Measurements from ENCODE around the gene ARHGEF7. TPM values are rescaled to one million over a fixed set of nuclear protein-coding genes. Genes with fewer than 3 reads are reported as not detected.
A peak's percentile ranks its signal among the peaks of the same experiment; 100 is the strongest.
"Not testable (repeated sequence)": the region's sequence is repeated elsewhere in the genome, so short reads cannot be mapped to it uniquely, and the experiment has no call there.

ARHGEF7 gene
- total RNA-seq, 1 experiment from 2014 or later, result 41.5 TPM

DNA sequence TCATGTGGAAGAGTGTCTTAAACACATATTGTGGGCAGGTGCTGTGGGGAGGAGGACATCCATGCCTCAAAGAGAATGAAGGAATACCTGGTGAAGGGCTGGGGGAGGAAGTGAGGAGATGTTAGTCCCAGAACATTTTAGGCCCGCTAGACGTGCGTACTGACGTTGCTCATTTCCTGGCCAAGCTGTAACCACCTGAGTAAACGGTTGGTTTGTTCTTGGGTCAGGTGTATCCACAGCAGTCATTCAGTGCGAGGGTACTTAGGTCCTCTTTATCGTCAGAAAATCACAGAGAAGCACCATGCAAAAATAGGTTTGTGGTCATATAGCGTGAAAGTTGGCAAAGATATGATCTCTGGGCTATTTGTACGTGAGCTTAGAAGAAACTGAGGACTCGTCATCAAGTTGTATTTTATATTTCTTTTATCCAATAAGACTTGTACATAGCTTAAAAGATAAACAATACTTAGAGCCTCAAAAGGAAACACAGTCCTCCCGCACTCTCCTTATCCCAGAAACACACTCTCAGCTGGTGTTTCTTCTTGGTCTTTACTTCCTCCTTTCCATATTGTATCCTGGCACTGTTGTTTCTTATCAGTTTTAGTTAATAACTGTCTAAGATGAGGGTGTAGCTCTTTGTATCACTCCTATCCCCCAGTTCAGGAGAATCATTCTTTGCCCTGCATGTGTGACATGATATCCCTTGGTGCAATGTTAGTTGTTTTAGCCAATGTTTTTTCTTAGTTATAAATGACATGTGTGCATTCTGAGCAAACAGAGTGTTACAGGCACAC, 52.0 kb downstream of the ARHGEF7 start:
- DNase-seq (ENCODE audit: low spot score), result no peak

DNA sequence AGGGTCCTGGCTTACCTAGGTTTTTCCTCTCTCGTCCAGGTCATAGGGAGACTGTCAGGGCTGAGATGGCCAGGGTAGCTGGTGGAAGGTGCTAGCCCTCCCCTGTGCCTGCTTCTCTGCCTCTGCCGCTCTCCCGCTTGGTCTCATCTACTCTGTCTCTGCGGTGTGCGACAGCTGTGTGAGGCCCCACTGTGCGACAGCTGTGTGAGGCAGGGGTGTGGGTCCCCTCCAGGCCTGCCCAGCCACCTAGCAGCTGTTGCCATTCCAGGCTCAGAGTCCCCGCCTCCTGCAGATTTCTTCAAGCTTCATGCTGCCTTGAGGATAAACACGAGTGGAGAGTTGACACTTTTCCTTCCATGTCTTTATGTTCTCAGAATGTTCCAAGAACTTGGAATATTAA, 53.0 kb downstream of the ARHGEF7 start:
- DNase-seq (ENCODE audit: low spot score), result no peak

DNA sequence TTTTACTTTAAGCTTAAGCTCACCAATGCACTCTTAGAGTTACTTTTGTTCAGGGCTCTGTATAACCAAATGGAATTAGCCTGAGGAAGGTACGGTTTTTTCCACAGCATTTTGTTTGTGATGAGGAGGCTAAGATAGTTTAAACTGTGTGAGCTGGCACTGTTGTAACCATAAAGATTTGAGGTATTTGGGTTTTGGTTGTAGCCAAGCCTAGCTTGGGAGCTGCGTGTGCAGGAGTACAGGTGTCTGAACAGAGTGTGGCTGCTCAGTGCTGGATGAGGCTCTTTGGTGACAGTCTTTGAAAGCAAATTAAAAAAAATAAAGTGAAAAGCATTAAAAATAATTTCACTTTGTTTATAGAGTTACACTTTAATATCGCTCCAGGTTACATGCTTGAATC, 56.0 kb downstream of the ARHGEF7 start:
- no peak for DNase-seq (ENCODE audit: low spot score)

DNA sequence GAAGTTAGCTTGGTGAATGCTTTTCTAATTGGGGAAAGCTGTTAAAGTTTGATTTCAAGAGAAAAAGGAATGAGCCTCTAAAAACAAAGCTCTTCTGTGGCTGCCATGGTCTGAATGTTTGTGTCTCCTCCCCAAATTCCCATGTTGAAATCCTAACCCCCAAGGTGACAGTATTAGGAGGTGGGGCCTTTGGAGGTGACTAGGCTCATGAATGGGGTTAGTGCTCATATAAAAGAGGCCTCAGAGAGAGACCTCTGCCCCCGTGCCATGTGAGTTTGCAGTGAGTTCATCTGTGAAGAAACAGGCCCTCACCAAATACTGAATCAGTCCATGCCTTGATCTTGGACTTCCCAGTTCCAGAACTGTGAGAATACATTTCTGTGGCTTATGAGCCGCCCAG, 56.5 kb downstream of the ARHGEF7 start:
- no peak for DNase-seq (ENCODE audit: low spot score)

DNA sequence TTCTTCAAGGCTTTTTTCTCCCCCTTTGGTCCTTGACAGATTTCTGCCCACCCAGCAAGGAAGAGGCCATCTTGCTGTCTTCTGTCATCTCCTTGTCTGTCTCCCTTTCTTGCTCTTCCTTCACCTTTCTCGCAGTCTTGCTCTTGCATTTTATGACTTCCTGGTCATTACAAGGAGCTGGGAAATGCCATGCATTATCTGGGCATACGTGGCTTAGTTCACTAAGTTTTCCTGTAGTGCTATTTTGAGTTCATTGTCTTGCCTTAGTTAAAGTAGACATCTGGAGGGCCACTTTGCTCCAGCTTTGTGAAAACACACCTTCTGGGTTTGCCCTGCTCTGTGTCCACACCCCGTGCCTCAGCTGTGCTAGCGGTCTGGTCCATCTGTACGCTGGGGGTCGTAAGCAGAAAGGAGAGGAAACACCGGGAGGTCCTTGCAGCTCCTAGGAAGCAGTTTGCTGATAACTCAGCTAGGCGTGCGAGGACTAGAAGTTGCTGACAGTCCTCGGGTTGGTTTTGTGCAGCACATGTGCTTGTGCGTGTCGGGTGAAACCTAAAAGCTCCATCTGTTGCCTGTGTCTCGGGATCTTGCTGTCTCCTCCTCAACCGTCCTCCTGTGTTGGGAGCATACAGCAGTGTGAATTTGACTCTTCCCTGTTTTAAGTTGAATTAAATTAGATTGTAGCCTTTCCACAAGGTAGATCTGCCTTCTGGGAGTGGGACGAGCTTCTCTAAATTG, 59.4 kb downstream of the ARHGEF7 start:
- DNase-seq (ENCODE audit: low spot score), result no peak

DNA sequence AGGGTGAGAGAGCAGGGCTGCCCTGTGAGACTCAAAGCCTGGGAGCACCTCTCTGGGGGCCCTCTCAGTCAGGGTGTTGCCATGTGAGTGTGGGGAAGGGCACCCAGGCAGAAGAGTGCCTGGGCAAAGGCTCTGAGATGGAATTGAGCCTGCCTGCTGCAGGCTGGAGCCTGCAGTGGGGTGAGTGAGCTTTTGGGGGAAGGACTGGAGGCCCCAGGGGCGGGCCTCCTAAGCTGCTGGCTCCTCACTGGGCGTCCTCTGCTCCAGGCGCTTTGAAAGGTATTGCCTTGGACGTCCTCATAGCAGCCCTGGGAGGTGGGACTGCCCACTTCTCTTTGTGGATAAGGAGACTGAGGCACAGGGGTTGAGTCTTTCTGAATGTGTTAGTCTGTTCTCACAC, 60.3 kb downstream of the ARHGEF7 start:
- DNase-seq (ENCODE audit: low spot score), result no peak

DNA sequence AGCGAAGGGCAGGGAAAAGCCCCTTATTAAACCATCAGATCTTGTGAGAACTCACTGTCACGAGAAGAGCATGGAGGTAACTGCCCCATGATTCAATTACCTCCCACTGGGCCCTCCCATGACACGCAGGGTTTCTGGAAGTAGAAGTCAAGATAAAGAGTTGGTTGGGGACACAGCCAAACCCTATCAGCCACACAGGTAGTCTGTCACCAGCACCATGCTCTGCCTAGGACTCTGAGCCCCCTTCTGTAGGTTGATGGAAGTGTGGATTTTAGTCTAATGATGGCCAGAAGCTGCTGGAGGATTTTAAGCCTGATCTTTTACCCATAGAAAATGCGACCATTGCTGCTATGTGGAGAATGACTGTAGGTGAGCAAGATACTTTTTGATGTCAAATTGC, 60.8 kb downstream of the ARHGEF7 start:
- no peak for DNase-seq (ENCODE audit: low spot score)

DNA sequence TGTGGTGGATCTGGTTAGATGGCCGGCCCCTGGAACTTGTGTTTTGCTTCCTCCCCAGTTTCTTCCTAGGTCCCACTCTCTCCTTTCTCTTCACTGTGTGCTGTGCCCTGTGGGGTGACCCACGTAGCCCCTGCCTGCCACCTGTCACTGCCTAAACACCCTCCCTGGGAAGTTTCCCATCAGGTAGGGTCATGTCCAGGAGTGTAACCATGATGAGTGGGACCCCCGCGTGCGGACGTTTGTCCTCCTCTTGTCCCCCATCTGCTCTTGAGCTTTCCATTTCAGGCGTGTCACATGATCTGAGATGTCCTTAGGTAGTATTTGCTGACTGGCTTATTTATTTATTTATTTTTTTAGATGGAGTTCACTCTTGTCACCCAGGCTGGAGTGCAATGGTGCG, 61.3 kb downstream of the ARHGEF7 start:
- DNase-seq (ENCODE audit: low spot score), result no peak

DNA sequence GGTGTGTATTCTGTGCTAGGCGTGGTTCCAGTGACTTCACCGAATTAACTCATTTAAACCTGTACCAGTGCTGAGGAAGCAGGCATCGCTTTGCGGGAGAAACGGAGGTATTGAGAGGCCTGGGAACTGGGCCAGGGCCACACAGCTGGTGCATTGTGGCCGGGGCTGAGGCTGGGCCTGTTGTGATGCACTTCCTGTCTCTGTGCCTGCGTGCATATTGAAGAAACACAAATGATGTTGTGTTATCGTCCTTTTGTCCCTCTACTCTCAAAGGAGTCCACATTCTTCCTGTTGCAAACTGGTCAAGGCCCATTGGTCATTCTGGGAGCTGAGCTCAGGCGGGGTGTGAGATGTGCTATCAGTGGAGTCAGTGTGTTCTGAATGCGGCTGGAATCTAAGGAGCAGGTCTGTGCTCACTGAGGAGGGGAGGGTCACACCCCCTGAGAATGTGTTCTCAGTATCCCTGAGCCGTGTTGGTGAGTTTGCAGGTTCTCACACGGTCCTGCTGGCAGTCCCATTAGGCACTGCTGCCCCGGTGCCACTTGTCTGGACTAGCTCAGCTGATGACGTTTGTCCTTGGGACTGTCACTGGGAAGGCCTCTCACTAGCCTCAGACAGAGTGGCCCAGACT, 62.1 kb downstream of the ARHGEF7 start:
- no peak for DNase-seq (ENCODE audit: low spot score)

DNA sequence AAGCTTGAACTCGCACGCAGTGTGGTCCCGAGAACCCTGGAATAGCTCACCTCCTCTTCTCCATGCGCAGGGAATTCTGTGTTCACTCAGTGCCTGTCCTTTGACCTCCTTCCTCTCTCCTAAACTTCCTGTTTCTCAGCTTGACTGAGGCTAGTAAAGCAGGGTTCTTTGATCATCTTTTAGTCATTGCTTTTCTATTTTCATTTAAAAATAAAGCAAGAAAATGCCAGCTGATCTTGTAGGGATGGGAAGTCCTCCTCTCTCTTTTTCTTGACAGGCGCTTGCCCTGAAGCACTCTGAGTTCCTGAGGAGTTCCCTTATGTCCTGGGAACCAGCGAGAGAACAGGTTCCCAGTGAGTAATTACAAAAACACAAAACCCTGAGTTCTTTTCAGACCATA, 62.8 kb downstream of the ARHGEF7 start:
- DNase-seq (ENCODE audit: low spot score), result no peak

DNA sequence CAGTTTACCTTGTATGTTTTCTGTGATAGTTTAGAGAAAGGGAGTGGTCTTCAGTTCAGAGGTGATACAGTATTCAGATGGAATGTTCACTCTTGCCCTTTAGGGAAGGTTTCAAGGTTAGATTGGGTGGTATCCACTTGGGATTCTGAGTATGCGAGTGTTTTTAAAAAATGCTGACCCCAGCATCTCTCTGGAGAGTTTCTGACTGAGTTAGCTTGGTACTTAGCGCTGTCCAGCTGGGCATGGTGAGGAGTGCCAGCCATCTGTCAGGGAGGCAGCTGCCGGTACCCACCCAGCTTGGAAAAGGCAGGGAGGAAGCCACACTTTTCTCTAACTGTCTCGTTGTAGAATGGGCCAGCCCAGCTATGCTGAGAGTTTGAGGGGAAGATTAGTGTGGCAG, 63.3 kb downstream of the ARHGEF7 start:
- DNase-seq (ENCODE audit: low spot score), result no peak

DNA sequence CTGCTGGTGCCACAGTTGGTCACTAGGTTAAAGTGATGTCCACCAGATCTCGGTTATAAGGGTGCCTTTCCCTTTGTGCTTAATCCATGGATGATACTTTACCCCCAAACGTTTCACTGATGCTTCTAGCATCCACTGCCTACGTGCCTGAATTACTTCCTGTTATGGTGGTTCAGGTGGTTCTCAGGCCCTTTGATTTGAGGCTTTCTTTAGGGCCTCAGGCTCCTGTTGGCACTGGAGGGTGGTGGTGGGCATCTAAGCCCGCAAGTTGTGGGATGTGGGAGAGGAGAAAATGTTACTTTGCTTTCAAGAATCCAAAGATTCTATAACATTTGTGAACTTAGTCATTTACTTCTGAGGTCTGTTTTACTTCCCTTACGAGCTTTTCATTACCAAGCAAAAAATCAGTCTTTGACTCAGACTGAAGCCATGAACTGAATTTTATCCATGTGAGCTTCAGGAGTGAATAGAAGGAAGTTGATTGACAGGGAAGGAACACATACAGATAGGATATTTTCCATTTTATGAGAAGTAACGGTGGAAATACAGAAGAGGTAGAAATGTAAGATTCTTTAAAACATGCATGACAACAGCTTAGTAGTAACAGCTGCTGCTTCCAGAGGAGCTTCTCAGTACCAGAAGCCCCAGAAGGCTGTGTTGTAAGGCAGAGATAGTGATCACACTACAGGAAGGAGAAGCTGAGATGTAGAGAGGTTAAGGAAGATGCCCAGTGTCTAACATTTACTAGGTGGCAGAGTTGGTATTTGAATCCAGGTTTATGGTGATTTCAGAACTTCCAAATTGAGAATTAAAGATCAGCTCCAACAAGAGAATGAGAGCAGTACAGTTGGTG, 65.0 kb downstream of the ARHGEF7 start:
- DNase-seq (ENCODE audit: low spot score), result no peak

DNA sequence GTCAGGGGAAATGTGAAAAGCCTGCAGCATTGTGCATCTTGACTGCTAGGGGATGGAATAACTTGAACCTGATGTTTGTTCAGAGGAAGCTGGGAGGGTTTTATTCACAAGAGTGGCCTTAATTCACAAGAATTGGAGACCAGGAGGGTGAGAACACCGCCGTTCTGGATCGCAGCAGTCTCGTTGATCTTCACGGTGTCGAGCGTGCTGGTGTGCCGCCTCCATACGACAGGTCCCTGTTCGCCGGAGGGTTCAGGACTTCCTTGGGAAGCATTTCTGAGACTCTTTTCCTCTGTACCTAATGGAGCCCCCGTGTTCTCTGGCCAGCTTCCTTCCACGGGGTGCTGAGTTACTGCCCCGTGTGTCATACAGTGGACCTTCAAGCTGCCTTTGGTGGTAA, 66.9 kb downstream of the ARHGEF7 start:
- no peak for DNase-seq (ENCODE audit: low spot score)

DNA sequence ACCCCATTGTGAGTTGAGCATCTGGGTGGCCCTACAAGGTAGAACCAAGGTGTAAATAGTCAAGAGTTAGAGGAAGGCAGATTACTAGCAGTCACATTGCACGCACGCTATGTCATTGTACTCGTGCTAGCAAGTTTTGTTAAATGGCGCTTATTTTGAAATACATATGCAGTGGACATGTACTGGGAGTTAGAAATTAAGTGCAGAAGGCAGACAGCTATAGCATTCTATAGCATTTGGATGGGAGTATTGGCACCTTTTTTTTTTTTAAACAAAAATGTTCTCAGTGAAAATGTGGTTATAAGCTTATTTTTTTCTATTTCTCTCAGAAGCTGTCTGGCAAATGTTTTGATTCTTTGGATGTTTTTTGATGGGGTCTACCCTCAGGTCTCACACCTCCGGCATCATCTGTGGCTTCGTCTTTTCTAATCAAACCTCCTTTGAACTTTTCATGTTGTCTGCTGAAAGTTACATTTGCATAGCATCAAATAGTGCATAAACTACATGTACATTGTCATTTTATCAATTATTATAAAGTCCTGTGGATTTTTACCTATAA, 68.1 kb downstream of the ARHGEF7 start:
- no peak for DNase-seq (ENCODE audit: low spot score)

DNA sequence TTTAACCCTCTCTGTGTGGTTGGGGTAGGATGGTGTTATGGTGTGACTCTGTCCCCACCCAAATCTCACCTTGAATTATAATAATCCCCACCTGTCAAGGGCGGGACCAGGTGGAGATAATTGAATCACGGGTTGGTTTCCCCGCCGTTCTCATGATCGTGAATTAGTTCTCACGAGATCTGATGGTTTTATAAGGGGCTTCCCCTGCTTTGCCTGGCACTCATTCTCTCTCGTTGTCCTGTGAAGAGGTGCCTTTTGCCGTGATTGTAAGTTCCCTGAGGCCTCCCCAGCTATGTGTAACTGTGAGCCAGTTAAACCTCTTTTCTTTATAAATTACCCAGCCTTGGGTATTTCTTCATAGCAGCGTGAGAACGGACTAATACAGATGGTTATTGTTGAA, 68.8 kb downstream of the ARHGEF7 start:
- DNase-seq (ENCODE audit: low spot score), result no peak

DNA sequence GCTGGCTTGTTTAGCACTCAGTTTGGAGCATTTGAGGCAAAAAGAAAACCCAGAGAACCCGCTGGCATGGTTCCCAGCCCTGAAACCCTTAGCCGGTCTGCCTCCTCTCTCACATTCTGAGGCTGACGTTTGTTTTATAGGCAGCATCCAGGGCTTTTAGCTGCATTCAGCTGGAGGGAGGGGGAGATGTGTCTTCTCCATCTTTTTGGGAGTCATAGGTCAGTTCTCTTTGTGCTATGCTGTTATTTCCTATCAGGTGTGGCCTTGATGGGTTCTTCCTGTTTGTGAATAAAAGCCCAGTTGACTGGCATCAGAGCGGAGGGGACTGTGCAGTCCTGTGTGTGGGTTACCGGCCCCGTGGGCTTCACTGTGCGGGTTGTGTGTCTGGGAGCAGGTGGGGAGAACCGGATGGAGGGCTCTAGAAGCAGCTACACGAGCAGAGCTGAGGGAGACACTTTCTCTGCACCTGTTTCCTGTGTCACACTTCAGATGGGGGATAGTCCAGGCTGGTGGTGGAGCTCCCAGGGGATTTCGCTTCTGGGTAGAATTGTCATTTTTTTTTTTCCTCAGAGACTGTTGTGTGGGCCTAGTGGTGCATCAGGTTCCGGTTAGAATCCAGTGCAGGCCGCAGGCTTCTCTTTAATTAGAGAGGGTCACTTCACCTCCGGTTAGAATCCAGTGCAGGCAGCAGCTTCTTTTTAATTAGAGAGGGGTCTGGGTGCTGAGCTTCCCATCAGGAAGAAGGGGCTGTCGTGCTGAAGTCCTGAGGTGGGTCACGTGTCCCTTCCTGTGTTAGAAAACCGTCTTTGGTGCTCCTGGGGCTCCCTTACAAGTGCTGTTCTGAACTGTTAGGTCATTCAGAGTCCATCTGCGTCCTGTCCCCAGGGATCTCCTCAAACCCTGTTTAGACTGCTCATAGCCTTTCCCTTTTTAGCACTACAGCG, 69.6 kb downstream of the ARHGEF7 start:
- no peak for DNase-seq (ENCODE audit: low spot score)

DNA sequence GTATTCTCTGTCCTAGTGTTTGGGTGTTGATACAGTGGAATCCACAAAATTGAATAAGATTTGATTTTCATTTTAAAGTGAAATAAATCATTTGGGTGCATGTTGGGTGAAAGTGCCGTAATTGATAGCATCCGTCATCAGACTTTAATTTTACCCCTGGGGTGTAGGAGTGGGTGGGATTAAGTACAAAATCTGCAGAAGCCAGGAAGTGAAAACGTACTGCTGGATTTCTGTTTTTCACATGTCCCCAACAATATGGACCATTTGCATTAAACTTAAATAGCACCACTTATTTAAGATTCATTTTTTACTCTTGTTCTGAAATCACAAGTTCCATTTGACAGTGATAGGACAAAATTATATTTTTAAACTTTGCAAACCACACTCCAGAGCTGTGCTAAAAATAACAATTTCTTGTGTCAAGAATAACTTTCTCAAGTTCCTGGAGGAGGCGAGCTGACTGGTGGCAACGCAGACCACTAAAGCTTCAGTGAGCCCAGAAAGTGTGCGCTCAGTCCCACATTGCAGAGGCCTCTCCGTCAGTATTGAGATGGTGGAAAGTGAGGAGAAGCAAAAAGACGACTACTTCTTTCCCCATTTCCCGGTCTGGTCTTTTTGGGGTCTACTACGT, 71.3 kb downstream of the ARHGEF7 start:
- no peak for DNase-seq (ENCODE audit: low spot score)

DNA sequence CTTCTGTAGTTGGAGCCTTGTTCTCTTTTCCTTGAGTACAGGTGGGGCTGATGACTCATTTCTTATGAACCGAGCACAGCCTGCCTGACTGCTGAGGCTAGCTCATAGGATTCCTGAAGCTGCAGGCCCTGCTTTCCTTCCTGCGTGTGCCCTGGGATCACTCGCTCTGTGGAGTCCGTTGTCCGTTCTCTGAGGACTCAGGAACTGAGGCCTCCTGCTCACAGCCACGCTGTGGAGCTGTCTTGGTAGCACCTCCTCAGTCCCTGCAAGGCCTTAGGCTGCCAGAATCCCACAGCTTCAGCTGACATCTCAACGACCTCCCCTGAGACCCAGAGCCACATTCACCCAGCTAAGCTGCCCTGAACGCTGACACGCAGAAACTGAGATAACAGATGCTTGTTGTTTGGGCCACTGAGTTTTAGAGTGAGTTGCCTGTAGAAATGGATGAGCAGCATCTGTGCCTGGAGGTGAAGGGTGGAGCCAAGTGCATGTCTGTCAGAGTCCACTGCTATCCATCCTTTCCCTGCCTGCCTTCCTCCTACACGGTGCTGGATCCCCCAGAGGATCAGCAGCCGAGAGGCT, 72.9 kb downstream of the ARHGEF7 start:
- DNase-seq (ENCODE audit: low spot score), result peak; percentile 44

DNA sequence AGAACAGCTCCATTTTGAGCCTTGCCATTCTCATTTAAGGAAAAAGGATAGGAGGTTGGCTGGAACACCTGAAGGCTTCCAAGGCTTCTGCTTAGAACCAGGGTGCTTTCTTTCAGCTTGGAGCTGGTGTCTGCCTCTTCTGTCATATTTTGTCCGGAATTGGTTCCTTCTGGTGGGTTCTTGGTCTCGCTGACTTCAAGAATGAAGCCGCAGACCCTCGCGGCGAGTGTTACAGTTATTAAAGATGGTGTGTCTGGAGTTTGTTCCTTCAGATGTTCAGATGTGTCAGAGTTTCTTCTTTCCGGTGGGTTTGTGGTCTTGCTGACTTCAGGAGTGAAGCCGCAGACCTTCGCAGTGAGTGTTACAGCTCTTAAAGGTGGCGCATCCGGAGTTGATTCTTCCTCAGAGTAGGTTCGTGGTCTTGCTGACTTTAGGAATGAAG, 74.0 kb downstream of the ARHGEF7 start:
- DNase-seq (ENCODE audit: low spot score), result not testable (repeated sequence)
